ENCODE measurements around the gene ANKLE2.
"Not testable (repeated sequence)": the region's sequence is repeated elsewhere in the genome, so short reads cannot be mapped to it uniquely, and the experiment has no call there.

Gene ANKLE2

DNA sequence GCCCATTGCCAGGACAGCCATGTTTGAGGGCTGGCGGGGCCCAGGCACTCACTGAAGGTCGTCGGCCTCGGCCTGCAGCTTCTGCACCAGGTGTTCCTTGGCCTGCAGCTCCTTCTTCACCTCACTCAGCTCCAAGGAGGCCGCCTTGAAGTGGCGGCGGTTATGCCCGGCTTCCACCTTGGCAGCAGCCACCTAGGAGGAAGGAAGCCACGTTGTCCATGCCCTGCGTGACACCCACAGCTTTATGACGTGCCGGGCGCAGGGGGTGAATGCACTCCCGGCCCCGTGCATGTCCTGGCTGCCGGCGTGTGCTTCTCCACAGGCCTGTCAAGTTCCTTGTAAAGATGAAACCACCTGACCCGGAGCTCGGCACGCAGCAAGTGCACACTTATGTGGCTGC lies 16.0 kb upstream of the ANKLE2 start:
- in situ Hi-C loops (cut with MboI; ENCODE audit: low sequenced_read_pairs), result no loop called here

DNA sequence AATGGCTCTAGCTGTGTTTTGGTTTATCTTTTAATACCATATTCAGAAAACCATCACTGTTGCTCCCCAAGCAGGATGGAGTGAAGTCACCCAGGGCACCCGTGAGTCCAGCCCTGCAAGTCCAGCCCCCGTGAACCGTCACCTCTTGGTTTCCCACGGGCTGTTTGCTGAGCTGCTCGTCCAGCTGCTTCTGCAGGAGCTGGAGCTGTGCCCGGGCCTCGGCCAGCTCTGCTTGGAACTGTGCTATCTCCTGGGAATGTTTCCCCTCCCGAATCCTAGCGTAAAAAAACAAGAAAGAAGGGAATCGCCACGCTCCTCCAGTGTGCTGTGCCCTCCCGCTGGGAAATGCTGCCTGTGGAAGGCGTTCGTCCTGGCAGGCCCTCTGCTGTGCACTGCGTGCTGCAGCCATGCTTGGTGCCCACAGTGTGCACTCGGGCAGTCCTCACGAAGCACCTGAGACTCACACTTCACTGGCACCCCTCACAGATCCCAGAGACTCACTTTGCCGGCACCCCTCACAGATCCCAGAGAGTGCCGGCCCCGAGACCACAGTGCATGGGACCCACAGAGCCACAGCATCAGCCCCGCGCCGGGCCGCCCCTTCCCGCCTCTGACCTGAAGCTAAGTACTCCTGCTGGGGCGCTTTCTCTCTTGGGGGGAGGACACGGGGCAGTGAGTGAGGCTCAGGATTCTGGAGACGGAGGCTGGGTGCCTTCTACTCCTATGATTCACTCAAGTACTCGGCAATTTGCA lies 15.4 kb upstream of the ANKLE2 start:
- in situ Hi-C loops (cut with MboI; ENCODE audit: low sequenced_read_pairs), result no loop called here

DNA sequence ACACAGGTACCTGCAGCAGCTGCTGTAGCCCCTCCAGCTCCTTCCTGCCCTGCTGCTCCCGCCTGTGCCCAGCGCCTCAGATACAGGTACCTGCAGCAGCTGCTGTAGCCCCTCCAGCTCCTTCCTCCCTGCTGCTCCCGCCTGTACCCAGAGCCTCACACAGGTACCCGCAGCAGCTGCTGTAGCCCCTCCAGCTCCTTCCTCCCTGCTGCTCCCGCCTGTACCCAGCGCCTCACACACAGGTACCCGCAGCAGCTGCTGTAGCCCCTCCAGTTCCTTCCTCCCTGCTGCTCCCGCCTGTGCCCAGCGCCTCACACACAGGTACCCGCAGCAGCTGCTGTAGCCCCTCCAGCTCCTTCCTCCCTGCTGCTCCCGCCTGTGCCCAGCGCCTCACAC lies 14.6 kb upstream of the ANKLE2 start:
- in situ Hi-C loops (cut with MboI; ENCODE audit: low sequenced_read_pairs), result not testable (repeated sequence)

DNA sequence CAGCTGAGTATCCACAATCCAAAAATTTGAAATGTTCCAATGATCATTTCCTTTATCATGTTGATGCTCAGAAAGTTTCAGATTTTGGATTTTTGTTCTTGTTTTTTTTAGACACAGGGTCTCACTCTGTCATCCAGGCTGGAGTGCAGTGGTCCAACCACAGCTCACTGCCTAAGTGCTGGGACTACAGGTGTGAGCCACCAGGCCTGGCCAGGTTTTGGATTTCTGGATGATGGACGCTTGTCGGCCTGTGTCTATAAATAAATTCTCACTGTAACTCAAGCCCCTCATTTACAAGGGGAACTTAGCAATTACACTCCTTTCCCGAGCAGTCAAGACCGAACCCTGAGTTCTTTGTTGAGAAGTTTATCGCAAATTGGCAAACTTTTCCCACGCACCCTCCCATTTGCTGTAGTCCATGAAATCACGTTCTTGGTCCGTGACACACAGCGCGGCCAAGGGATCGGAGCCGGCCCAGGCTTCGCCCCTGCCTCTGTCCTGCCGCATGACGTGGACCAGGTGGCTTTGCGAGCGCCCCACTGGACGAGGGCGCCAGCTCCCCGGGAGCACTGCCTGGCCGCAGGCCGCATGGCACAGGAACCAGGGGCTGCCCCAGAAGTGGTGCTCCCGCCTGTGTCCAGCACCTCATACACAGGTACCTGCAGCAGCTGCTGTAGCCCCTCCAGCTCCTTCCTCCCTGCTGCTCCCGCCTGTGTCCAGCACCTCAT lies 14.0 kb upstream of the ANKLE2 start:
- in situ Hi-C loops (cut with MboI; ENCODE audit: low sequenced_read_pairs), result no loop called here

GRCh38 chr12:132774646-132775275 lies 13.1 kb upstream of the ANKLE2 start:
- in situ Hi-C loops (cut with MboI; ENCODE audit: low sequenced_read_pairs), result no loop called here

GRCh38 chr12:132774159-132774558 lies 12.5 kb upstream of the ANKLE2 start:
- in situ Hi-C loops (cut with MboI; ENCODE audit: low sequenced_read_pairs), result no loop called here

GRCh38 chr12:132773077-132773955 lies 11.7 kb upstream of the ANKLE2 start:
- in situ Hi-C loops (cut with MboI; ENCODE audit: low sequenced_read_pairs), result no loop called here

GRCh38 chr12:132772606-132773005 lies 11.0 kb upstream of the ANKLE2 start:
- in situ Hi-C loops (cut with MboI; ENCODE audit: low sequenced_read_pairs), result no loop called here

DNA sequence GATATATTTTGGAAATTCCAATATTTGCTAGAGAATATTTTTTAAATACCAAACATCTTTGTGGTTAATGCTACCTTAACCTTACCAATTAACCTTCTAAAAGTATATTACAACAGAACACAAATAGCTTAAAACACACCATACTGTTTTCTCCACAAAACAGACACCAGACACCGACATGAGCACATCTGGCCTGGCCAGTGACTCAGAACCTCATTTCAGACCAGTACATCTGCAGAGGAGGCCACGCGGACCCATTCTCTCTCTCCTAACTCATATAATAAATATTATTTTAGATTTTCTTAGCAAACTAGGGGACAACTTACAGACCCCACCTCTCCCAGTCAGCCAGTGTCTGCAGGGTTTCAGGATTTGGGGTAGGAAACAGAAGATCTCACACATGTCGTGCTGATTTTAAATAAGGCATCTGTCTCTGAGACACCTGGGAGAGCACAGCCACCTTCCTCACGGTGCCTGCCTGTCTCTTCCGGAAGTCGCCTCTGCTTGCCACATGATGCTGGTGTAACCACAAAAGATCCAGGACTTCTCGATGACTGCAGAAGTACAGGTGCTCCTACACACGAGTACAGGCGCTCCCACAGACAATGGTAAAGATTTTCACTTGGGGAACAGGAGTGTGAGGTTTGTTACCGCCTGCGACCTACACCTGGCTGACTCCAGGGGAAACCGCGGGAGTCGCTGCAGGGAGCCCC lies 9.7 kb upstream of the ANKLE2 start:
- in situ Hi-C loops (cut with MboI; ENCODE audit: low sequenced_read_pairs), result no loop called here

GRCh38 chr12:132766380-132767085 lies 4.9 kb upstream of the ANKLE2 start:
- in situ Hi-C loops (cut with MboI; ENCODE audit: low sequenced_read_pairs), result no loop called here

DNA sequence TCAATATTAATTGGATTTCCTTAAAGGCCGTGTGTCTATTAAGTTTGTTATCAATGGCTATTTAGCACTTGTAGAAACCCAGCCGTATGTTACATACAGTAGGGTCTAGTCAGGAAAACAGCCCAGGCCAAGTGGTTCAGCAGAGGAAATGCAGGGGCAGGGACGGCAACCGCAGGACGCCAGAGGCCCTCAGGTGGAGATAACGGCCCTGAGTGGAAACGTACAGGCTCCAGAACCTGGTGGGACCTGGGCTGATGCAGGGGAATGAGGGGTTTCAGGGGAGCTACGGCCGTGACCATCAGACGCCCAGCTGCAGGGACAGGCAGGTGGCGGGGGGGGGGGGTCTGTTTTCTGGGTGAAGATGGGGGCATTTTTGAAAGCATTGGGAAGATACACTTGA lies 3.7 kb upstream of the ANKLE2 start:
- in situ Hi-C loops (cut with MboI; ENCODE audit: low sequenced_read_pairs), result no loop called here

DNA sequence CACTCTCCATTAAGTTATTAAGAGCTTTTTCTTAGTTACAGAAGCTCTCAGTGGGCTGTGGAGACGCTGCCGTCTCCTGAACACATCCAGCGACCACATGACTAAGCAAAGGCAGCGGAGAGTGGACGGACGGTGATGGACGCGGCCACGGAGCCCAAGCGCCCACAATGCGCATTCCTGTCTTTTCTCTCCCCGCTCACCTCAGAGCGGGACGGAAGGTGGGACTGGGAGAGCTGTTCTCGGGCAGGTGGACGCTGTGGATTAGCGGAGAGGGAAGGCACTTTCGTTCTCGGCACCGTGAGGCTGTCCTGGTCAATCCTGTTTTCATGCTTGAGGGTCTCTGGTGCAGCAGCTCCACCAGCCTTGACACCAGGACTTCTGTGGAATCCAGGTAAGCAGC lies 2.6 kb upstream of the ANKLE2 start:
- in situ Hi-C loops (cut with MboI; ENCODE audit: low sequenced_read_pairs), result no loop called here

- in situ Hi-C loops (cut with MboI; ENCODE audit: low sequenced_read_pairs), result no loop called here
Observed at GRCh38 chr12:132761921-132762583, 420 bp upstream of the ANKLE2 start.

GRCh38 chr12:132759359-132759758 lies 2.3 kb downstream of the ANKLE2 start:
- in situ Hi-C loops (cut with MboI; ENCODE audit: low sequenced_read_pairs), result no loop called here

- in situ Hi-C loops (cut with MboI; ENCODE audit: low sequenced_read_pairs), result not testable (repeated sequence)
Observed at GRCh38 chr12:132758825-132759224, 2.8 kb downstream of the ANKLE2 start.

- in situ Hi-C loops (cut with MboI; ENCODE audit: low sequenced_read_pairs), result no loop called here
Observed at GRCh38 chr12:132754160-132754932, 7.3 kb downstream of the ANKLE2 start.

DNA sequence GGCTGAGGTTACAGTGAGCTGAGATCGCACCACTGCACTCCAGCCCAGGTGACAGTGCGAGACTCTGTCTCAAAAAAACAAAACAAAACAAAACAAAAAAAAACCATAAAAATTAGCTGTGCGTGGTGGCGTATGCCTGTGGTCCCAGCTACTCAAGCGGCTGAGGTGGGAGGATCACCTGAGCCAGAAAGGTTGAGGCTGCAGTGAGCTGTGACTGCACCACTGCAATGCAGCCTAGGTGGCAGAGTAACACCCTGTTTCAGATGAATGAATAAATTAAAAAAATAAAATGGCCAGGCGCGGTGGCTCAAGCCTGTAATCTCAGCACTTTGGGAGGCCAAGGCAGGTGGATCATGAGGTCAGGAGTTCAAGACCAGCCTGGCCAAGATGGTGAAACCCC lies 8.0 kb downstream of the ANKLE2 start:
- in situ Hi-C loops (cut with MboI; ENCODE audit: low sequenced_read_pairs), result not testable (repeated sequence)

- in situ Hi-C loops (cut with MboI; ENCODE audit: low sequenced_read_pairs), result no loop called here
Observed at GRCh38 chr12:132748319-132748718, 13.3 kb downstream of the ANKLE2 start.

- in situ Hi-C loops (cut with MboI; ENCODE audit: low sequenced_read_pairs), result no loop called here
Observed at GRCh38 chr12:132747896-132748295, 13.7 kb downstream of the ANKLE2 start.

Measured in hTERT RPE-1 (cell line).